Natural killer cell (primary cell): ENCODE measurements around the gene PRTN3. TPM values are rescaled to one million over a fixed set of nuclear protein-coding genes. Genes with fewer than 3 reads are reported as not detected.

ENCODE experiments used
- ATAC-seq, 3 donors: fragments of 150-1000 bp in 2 of 3; fragments of 200-7000 bp in 1 of 3; cut with Tn5 transposase; 1 replicate in 1 of 3; 2 replicates in 2 of 3; pipeline ENCODE4 v1.10.0; 2021; ENCODE audit warnings: mild to moderate bottlenecking in 2 of 3, moderate library complexity in 2 of 3
- DNase-seq, 2 donors: peaks; one replicate each; pipeline versions ENCODE4 v3.0.0 to v3.0.0-alpha.2; 2013 to 2021; ENCODE audit warnings: mixed read lengths in 1 of 2
- H3K27ac ChIP-seq: one replicate; pipeline ENCODE4 v1.5.1; 2013; ENCODE audit warnings: mild to moderate bottlenecking, low read length
- H3K27me3 ChIP-seq: one replicate; pipeline ENCODE4 v1.6.1; 2013; ENCODE audit warnings: low read length; ENCODE audit not compliant: control insufficient read depth, insufficient read depth
- H3K36me3 ChIP-seq: one replicate; pipeline ENCODE4 v1.6.1; 2013; ENCODE audit warnings: low read length; ENCODE audit not compliant: control insufficient read depth, insufficient read depth
- H3K4me1 ChIP-seq: one replicate; pipeline ENCODE4 v1.6.1; 2013; ENCODE audit warnings: low read length; ENCODE audit not compliant: control insufficient read depth, insufficient read depth
- H3K4me3 ChIP-seq: one replicate; pipeline ENCODE4 v1.5.1; 2013; ENCODE audit warnings: low read length
- H3K9me3 ChIP-seq: one replicate; pipeline ENCODE4 v1.6.1; 2013; ENCODE audit warnings: low read length; ENCODE audit not compliant: control insufficient read depth, insufficient read depth
- H3K27ac Mint-ChIP-seq, 2 donors: one replicate each; pipeline ENCODE4 v1.8.0; 2022; ENCODE audit warnings: mild to moderate bottlenecking in 2 of 2, mixed read lengths in 2 of 2, moderate library complexity in 1 of 2
- H3K27me3 Mint-ChIP-seq, 2 donors: one replicate each; pipeline ENCODE4 v1.8.0; 2022; ENCODE audit warnings: low read depth in 2 of 2, mixed read lengths in 2 of 2
- H3K36me3 Mint-ChIP-seq: one replicate; pipeline ENCODE4 v1.8.0; 2022; ENCODE audit warnings: mixed read lengths
- H3K4me1 Mint-ChIP-seq, 2 donors: one replicate each; pipeline ENCODE4 v1.8.0; 2022; ENCODE audit warnings: mixed read lengths in 2 of 2
- H3K4me3 Mint-ChIP-seq: one replicate; pipeline ENCODE4 v1.8.0; 2022; ENCODE audit warnings: mild to moderate bottlenecking, moderate library complexity, mixed read lengths
- H3K9me3 Mint-ChIP-seq, 2 donors: one replicate each; pipeline ENCODE4 v1.8.0; 2022; ENCODE audit warnings: mixed read lengths in 2 of 2
- WGBS: methylation state at CpG from one replicate; pipeline ENCODE4 v1.1.7; 2013; ENCODE audit warnings: missing lambda C conversion rate; ENCODE audit not compliant: insufficient coverage; 5-methylcytosine and 5-hydroxymethylcytosine counted together
- intact Hi-C: fragments of 100-400 bp; cut with micrococcal nuclease; formaldehyde crosslinking; loops from one replicate; pipeline ENCODE4 v1.14.2; 2022
- total RNA-seq, 4 donors: library from RNA; stranded (reverse); fragments of 120-200 nt in 1 of 4; gene quantifications; one replicate each; pipeline versions ENCODE4 v1.2.3 to v1.2.4, GENCODE V29; 2013 to 2022
- TF ChIP-seq, protein P1 (sequence below): fragments of 200-600 bp; IDR thresholded peaks from one replicate; pipeline ENCODE4 v1.8.0; 2022; ENCODE audit warnings: antibody characterized with exemption

PRTN3 gene
- total RNA-seq, 3 donors from 2014 or later (not counting 1 experiment from before 2014, with no cell fraction given) = 0.36 to 0.73 TPM; not detected in 1

DNA sequence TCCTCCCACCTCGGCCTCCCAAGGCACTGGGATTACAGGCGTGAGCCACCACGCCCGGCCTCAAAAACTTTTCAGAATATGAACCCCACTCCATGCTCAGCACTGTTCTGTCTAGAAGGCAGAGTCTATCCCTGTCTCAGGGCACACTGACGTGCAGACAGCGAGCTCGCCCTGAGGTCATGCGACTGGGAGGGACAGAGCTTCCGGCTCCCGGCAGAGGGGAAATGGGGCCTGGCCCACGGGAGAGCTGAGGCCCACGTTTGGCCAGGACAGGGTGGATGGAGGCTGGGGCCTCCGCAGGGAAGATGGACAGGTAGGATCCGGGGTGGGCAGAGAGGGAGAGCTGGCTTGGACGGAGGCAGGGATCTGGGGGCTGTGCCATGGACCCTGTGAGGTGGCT, 15.9 kb upstream of the PRTN3 start:
- Mint-ChIP-seq H3K36me3 (no peaks in the 10 kb centered on the region), H3K9me3 (no peaks in the 10 kb centered on the region), H3K27ac (no peak overlapping the region), H3K4me1 (no peaks in the 10 kb centered on the region), H3K27me3 (peaks cover 6 to 10% of the 10 kb centered on the region in 2 donors), H3K4me3 (no peak overlapping the region)
- Histone ChIP-seq H3K4me1 (no peaks in the 10 kb centered on the region), H3K27ac (no peak overlapping the region), H3K36me3 (no peaks in the 10 kb centered on the region), H3K27me3 (peaks cover 11% of the 10 kb centered on the region), H3K9me3 (no peaks in the 10 kb centered on the region), H3K4me3 (no peak overlapping the region)
- ATAC-seq (no peak), DNase-seq (no peak)
- 80% methylated on average over 15 of the region's 15 CpGs for WGBS
- TF ChIP-seq, protein P1, sequence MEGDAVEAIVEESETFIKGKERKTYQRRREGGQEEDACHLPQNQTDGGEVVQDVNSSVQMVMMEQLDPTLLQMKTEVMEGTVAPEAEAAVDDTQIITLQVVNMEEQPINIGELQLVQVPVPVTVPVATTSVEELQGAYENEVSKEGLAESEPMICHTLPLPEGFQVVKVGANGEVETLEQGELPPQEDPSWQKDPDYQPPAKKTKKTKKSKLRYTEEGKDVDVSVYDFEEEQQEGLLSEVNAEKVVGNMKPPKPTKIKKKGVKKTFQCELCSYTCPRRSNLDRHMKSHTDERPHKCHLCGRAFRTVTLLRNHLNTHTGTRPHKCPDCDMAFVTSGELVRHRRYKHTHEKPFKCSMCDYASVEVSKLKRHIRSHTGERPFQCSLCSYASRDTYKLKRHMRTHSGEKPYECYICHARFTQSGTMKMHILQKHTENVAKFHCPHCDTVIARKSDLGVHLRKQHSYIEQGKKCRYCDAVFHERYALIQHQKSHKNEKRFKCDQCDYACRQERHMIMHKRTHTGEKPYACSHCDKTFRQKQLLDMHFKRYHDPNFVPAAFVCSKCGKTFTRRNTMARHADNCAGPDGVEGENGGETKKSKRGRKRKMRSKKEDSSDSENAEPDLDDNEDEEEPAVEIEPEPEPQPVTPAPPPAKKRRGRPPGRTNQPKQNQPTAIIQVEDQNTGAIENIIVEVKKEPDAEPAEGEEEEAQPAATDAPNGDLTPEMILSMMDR = no peak
- intact Hi-C loops = no loop called here

DNA sequence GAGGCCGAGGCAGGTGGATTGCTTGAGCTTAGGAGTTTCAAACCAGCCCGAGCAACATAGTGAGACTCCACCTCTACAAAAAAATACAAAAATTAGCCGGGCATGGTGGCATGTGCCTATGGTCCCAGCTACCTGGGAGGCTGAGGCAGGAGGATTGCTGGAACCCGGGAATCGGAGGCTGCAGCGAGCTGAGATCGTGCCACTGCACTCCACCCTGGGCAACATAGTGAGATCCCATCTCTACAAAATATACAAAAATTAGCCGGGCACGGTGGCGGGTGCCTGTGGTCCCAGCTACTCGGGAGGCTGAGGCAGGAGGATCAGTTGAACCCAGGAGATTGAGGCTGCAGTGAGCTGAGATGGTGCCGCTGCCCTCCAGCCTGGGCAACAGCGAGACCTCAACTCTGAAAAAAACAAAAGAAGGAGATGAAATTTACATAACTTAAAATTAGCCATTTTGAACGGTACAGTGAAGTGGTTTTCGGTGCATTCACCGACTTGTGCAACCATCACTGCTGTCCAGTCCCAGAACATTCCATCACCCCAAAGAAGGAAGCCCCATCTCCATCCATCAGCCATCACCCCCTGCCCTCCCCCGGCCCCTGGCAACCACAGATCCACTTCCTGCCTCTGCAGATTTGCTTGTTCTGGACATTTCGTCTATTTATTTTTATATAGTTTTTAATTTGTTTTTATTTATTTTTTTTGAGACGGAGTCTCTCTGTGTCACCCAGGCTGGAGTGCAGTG, 14.7 kb upstream of the PRTN3 start:
- WGBS = 83% methylated on average over 17 of the region's 19 CpGs
- no peaks in the 10 kb centered on the region for H3K4me1 Mint-ChIP-seq
- intact Hi-C loops = no loop called here
- H3K9me3 Mint-ChIP-seq = no peaks in the 10 kb centered on the region
- ATAC-seq (no peak), DNase-seq (no peak)
- Histone ChIP-seq H3K27ac (no peak overlapping the region), H3K27me3 (peaks cover 11% of the 10 kb centered on the region), H3K4me1 (no peaks in the 10 kb centered on the region), H3K36me3 (no peaks in the 10 kb centered on the region), H3K9me3 (no peaks in the 10 kb centered on the region), H3K4me3 (no peak overlapping the region)
- no peak overlapping the region for H3K27ac Mint-ChIP-seq
- TF ChIP-seq, protein P1 = no peak
- no peaks in the 10 kb centered on the region for H3K36me3 Mint-ChIP-seq
- H3K4me3 Mint-ChIP-seq = no peak overlapping the region
- H3K27me3 Mint-ChIP-seq = peaks cover 6 to 10% of the 10 kb centered on the region in 2 donors

DNA sequence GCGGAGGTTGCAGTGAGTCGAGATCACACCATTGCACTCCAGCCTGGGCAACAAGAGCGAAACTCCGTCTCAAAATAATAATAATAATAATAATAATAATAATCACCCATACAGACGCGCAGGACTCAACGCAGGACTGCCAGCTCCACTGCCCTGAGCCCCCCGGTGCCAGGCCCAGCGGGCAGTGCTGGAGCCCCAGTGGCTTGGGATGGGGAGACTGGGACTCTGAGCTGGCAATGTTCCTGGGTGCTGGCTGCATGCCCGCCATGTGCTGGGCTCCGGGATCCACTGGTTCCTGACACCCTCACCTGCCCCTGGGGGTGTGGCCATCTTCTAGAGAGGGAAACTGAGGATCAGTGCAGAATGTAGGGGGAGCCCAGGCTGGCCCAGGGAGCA, 13.5 kb upstream of the PRTN3 start:
- Histone ChIP-seq H3K27me3 (peaks cover 11% of the 10 kb centered on the region), H3K36me3 (no peaks in the 10 kb centered on the region), H3K9me3 (no peaks in the 10 kb centered on the region), H3K27ac (no peak overlapping the region), H3K4me3 (no peak overlapping the region), H3K4me1 (no peaks in the 10 kb centered on the region)
- no peak for DNase-seq
- Mint-ChIP-seq H3K27me3 (peaks cover 6 to 10% of the 10 kb centered on the region in 2 donors), H3K27ac (no peak overlapping the region), H3K36me3 (no peaks in the 10 kb centered on the region), H3K4me1 (no peaks in the 10 kb centered on the region), H3K4me3 (no peak overlapping the region), H3K9me3 (no peaks in the 10 kb centered on the region)
- TF ChIP-seq, protein P1 = no peak
- no peak for ATAC-seq
- WGBS = 95% methylated on average over 8 of the region's 11 CpGs
- intact Hi-C loops = no loop called here
